A549 (cell line): ENCODE measurements around the gene COPS8. TPM values are rescaled to one million over a fixed set of nuclear protein-coding genes. Genes with fewer than 3 reads are reported as not detected.

Experiments used
- ATAC-seq, 2 experiments: fragments of 200-7000 bp in 1 of 2; fragments of >200 bp in 1 of 2; cut with Nextera tagmentation in 1 of 2; cut with Tn5 transposase in 1 of 2; 3 replicates each; pipeline versions ENCODE4 v1.8.0 to v1.9.1; 2018 to 2020; ENCODE audit warnings: mild to moderate bottlenecking in 1 of 2, moderate library complexity in 1 of 2
- CTCF ChIA-PET: fragments of 300-600 bp; sonication (Branson Sonifier 250); formaldehyde crosslinking; extraction: SDS; loops from one replicate; lab custom pipeline; 2021; ENCODE audit warnings: antibody characterized with exemption, inconsistent platforms; lab: Yijun Ruan, JAX
- POLR2A ChIA-PET: fragments of 350-600 bp; formaldehyde crosslinking; extraction: SDS; loops from one replicate; lab custom pipeline; 2021; ENCODE audit warnings: antibody characterized with exemption, inconsistent platforms; lab: Yijun Ruan, JAX
- DNase-seq, 2 experiments: peaks; one replicate each; pipeline versions ENCODE4 v3.0.0 to v3.0.0-alpha.2; 2011 to 2016; ENCODE audit warnings: low read depth in 1 of 2, low spot score in 1 of 2
- FAIRE-seq: peaks from 2 replicates; lab custom pipeline; 2011; peaks lifted over from hg19 to GRCh38; lab: Jason Lieb, UNC
- H3K27ac ChIP-seq, 2 experiments: fragments of >200 bp; sonication (Bioruptor Twin); formaldehyde crosslinking; 3 replicates each; pipeline ENCODE4 v1.5.1; 2016 to 2017
- H3K4me1 ChIP-seq: fragments of >200 bp; sonication (Bioruptor Twin); formaldehyde crosslinking; 3 replicates; pipeline ENCODE4 v1.6.1; 2016
- H3K4me2 ChIP-seq: fragments of >200 bp; sonication (Bioruptor Twin); formaldehyde crosslinking; 3 replicates; pipeline ENCODE4 v1.6.1; 2016
- H3K4me3 ChIP-seq: fragments of >200 bp; sonication (Bioruptor Twin); formaldehyde crosslinking; 3 replicates; pipeline ENCODE4 v1.5.1; 2016
- H3K9me3 ChIP-seq: fragments of >200 bp; sonication (Bioruptor Twin); formaldehyde crosslinking; 3 replicates; pipeline ENCODE4 v1.6.1; 2016
- CEBPB ChIP-seq, 2 experiments: fragments of >200 bp in 1 of 2; sonication (Bioruptor Twin) in 1 of 2; formaldehyde crosslinking in 1 of 2; IDR thresholded peaks; 2 replicates each; pipeline ENCODE4 v1.6.1; 2012 to 2016
- CHD2 ChIP-seq: fragments of 150-350 bp; IDR thresholded peaks from 2 replicates; pipeline ENCODE4 v1.6.1; 2014; ENCODE audit warnings: low read length; ENCODE audit not compliant: partially characterized antibody
- CHD4 ChIP-seq: fragments of 200-600 bp; sonication (generic); IDR thresholded peaks from 2 replicates; pipeline ENCODE4 v1.6.1; 2016; ENCODE audit warnings: antibody characterized with exemption, mild to moderate bottlenecking, borderline replicate concordance
- EHF ChIP-seq: fragments of 250-450 bp; sonication (Bioruptor Pico); IDR thresholded peaks from 2 replicates; pipeline ENCODE4 v1.5.0; 2020; ENCODE audit warnings: mild to moderate bottlenecking
- FOSL2 ChIP-seq, 2 experiments: fragments of 450-650 bp in 1 of 2; fragments of >200 bp in 1 of 2; sonication (Bioruptor Twin) in 1 of 2; formaldehyde crosslinking; IDR thresholded peaks; 2 replicates each; pipeline versions ENCODE4 v1.5.0 to v1.6.1; 2016 to 2020; ENCODE audit warnings: mild to moderate bottlenecking in 1 of 2, moderate library complexity in 1 of 2
- HOXA7 ChIP-seq: fragments of 250-450 bp; sonication (Bioruptor Pico); IDR thresholded peaks from 2 replicates; pipeline ENCODE4 v1.5.0; 2020; ENCODE audit warnings: mild to moderate bottlenecking, moderate library complexity
- HOXB5 ChIP-seq: fragments of 250-450 bp; sonication (Bioruptor Pico); IDR thresholded peaks from 2 replicates; pipeline ENCODE4 v1.5.0; 2020; ENCODE audit warnings: mild to moderate bottlenecking, moderate library complexity
- JUNB ChIP-seq: fragments of >200 bp; sonication (Bioruptor Twin); formaldehyde crosslinking; IDR thresholded peaks from 2 replicates; pipeline ENCODE4 v1.6.1; 2016
- MAFK ChIP-seq: fragments of 450-650 bp; IDR thresholded peaks from 2 replicates; pipeline ENCODE4 v1.6.1; 2014; ENCODE audit not compliant: partially characterized antibody
- MAZ ChIP-seq: fragments of 150-350 bp; IDR thresholded peaks from 2 replicates; pipeline ENCODE4 v1.6.1; 2014; ENCODE audit warnings: antibody characterized with exemption, low read depth, low read length, borderline replicate concordance
- MYC ChIP-seq: IDR thresholded peaks from 2 replicates; pipeline ENCODE4 v1.6.1; 2012; ENCODE audit warnings: mild to moderate bottlenecking, inconsistent platforms, low read length, improper control_type of control experiment, borderline replicate concordance
- NR3C1 ChIP-seq: fragments of >200 bp; sonication (Bioruptor Twin); formaldehyde crosslinking; IDR thresholded peaks from 3 replicates; pipeline ENCODE4 v1.6.1; 2017
- POLR2AphosphoS2 ChIP-seq: conservative IDR thresholded peaks from 2 replicates; pipeline ENCODE4 v1.6.1; 2012; ENCODE audit warnings: low read length, improper control_type of control experiment, inconsistent platforms
- RCOR1 ChIP-seq: fragments of 150-350 bp; IDR thresholded peaks from 2 replicates; pipeline ENCODE4 v1.6.1; 2014; ENCODE audit warnings: antibody characterized with exemption, low read length, low read depth
- RNF2 ChIP-seq: fragments of 200-600 bp; sonication (generic); IDR thresholded peaks from 2 replicates; pipeline ENCODE4 v1.6.1; 2016; ENCODE audit warnings: low read depth, mild to moderate bottlenecking, antibody characterized with exemption, moderate library complexity, borderline replicate concordance
- TP53 ChIP-seq: fragments of 250-450 bp; sonication (Bioruptor Pico); IDR thresholded peaks from 2 replicates; pipeline ENCODE4 v1.5.0; 2021; ENCODE audit warnings: mild to moderate bottlenecking, moderate library complexity
- ZNF302 ChIP-seq: fragments of 250-450 bp; sonication (Bioruptor Pico); IDR thresholded peaks from 2 replicates; pipeline ENCODE4 v1.9.0; 2021; ENCODE audit warnings: inconsistent platforms, mild to moderate bottlenecking, moderate library complexity
- WGBS: methylation state at CpG from one replicate; pipeline ENCODE4 v1.1.6; 2017; ENCODE audit errors: missing lambda C conversion rate; 5-methylcytosine and 5-hydroxymethylcytosine counted together
- polyA plus RNA-seq, 4 experiments: library from polyadenylated mRNA; depleted of rRNA in 3 of 4; stranded (reverse); fragments of >200 nt; fragmentation: RNase III in 1 of 4; extraction: RNeasy Plus Mini Kit Qiagen cat#74134 plus additional on column Dnase treatment in 1 of 4; gene quantifications; 2 replicates in 3 of 4; 3 replicates in 1 of 4; pipeline ENCODE4 v1.2.3, GENCODE V29; 2011 to 2017
- TF ChIP-seq, protein P1 (sequence below): fragments of >200 bp; sonication (Bioruptor Twin); formaldehyde crosslinking; IDR thresholded peaks from 2 replicates; pipeline ENCODE4 v1.6.1; 2016
- TF ChIP-seq, protein P2 (sequence below): IDR thresholded peaks from 2 replicates; pipeline ENCODE4 v1.6.1; 2012
- TF ChIP-seq, protein P3 (sequence below): fragments of 200-600 bp; sonication (generic); IDR thresholded peaks from 2 replicates; pipeline ENCODE4 v1.6.1; 2016; ENCODE audit warnings: antibody characterized with exemption, mild to moderate bottlenecking, moderate library complexity
- TF ChIP-seq, protein P4 (sequence below): fragments of 450-650 bp; IDR thresholded peaks from 2 replicates; pipeline ENCODE4 v1.6.1; 2014; ENCODE audit warnings: antibody characterized with exemption
- TF ChIP-seq, protein P5 (sequence below): fragments of >200 bp; sonication (Bioruptor Twin); formaldehyde crosslinking; IDR thresholded peaks from 3 replicates; pipeline ENCODE4 v1.6.1; 2016

Gene COPS8
- polyA plus RNA-seq, 2 of the 4 experiments (the other 2 are of a cell fraction) = 85.7 to 161 TPM

DNA sequence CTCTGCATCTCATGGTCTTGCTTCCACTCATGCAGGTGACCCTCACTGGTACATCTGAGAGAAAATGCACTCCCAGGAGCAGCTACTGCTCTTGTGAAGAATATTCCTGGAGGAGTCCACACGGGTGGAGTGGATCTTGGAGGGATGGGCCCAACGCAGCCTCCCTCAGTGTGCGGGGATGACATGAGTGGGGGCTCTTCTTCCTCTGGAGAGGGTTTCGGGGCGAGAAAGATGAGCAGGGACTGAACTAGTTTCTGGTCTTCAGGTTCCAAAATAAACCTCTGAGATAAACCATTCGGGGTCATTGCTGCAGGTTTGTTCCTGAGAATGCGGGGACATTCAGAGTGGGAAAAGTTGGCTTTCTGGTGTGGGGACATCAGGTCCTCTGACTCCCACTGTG is 39.1 kb downstream of the COPS8 start:
- peak overlapping the region; percentile 20 to 58; a peak in 3 of 6 replicates for H3K27ac ChIP-seq
- H3K4me3 ChIP-seq = no peak overlapping the region
- DNase-seq (no peak), ATAC-seq (no peak), FAIRE-seq (no peak)
- POLR2A ChIA-PET = no interaction called here
- CTCF ChIA-PET = interaction anchor here (1.0 to 1.6 kb wide), 2 partner anchors 285 to 447 kb away, joined by 5 to 6 read pairs; no protein-coding TSS in a partner anchor
- 0 out of 3 replicates have a peak, but pooled peaks cover 8% of the 10 kb centered on the region for H3K9me3 ChIP-seq
- peaks cover 22% of the 10 kb centered on the region for H3K4me1 ChIP-seq
- 95% methylated on average over 7 of the region's 7 CpGs for WGBS
- TF ChIP-seq, protein P1, sequence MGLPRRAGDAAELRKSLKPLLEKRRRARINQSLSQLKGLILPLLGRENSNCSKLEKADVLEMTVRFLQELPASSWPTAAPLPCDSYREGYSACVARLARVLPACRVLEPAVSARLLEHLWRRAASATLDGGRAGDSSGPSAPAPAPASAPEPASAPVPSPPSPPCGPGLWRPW = no peak
- TF ChIP-seq, protein P2, sequence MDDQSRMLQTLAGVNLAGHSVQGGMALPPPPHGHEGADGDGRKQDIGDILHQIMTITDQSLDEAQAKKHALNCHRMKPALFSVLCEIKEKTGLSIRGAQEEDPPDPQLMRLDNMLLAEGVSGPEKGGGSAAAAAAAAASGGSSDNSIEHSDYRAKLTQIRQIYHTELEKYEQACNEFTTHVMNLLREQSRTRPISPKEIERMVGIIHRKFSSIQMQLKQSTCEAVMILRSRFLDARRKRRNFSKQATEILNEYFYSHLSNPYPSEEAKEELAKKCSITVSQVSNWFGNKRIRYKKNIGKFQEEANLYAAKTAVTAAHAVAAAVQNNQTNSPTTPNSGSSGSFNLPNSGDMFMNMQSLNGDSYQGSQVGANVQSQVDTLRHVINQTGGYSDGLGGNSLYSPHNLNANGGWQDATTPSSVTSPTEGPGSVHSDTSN = no peak
- no peak for TF ChIP-seq EHF
- TF ChIP-seq RCOR1 = no peak
- no peak for TF ChIP-seq FOSL2 (IDR thresholded peaks at IDR 0.05)
- no peak for TF ChIP-seq FOSL2 (CRISPR knock-in tag; IDR thresholded peaks at IDR 0.05)
- TF ChIP-seq CHD4 = no peak
- TF ChIP-seq, protein P3, sequence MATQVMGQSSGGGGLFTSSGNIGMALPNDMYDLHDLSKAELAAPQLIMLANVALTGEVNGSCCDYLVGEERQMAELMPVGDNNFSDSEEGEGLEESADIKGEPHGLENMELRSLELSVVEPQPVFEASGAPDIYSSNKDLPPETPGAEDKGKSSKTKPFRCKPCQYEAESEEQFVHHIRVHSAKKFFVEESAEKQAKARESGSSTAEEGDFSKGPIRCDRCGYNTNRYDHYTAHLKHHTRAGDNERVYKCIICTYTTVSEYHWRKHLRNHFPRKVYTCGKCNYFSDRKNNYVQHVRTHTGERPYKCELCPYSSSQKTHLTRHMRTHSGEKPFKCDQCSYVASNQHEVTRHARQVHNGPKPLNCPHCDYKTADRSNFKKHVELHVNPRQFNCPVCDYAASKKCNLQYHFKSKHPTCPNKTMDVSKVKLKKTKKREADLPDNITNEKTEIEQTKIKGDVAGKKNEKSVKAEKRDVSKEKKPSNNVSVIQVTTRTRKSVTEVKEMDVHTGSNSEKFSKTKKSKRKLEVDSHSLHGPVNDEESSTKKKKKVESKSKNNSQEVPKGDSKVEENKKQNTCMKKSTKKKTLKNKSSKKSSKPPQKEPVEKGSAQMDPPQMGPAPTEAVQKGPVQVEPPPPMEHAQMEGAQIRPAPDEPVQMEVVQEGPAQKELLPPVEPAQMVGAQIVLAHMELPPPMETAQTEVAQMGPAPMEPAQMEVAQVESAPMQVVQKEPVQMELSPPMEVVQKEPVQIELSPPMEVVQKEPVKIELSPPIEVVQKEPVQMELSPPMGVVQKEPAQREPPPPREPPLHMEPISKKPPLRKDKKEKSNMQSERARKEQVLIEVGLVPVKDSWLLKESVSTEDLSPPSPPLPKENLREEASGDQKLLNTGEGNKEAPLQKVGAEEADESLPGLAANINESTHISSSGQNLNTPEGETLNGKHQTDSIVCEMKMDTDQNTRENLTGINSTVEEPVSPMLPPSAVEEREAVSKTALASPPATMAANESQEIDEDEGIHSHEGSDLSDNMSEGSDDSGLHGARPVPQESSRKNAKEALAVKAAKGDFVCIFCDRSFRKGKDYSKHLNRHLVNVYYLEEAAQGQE = no peak
- no peak for TF ChIP-seq RNF2
- TF ChIP-seq, protein P4, sequence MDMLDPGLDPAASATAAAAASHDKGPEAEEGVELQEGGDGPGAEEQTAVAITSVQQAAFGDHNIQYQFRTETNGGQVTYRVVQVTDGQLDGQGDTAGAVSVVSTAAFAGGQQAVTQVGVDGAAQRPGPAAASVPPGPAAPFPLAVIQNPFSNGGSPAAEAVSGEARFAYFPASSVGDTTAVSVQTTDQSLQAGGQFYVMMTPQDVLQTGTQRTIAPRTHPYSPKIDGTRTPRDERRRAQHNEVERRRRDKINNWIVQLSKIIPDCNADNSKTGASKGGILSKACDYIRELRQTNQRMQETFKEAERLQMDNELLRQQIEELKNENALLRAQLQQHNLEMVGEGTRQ = no peak
- no peak overlapping the region for H3K4me2 ChIP-seq

DNA sequence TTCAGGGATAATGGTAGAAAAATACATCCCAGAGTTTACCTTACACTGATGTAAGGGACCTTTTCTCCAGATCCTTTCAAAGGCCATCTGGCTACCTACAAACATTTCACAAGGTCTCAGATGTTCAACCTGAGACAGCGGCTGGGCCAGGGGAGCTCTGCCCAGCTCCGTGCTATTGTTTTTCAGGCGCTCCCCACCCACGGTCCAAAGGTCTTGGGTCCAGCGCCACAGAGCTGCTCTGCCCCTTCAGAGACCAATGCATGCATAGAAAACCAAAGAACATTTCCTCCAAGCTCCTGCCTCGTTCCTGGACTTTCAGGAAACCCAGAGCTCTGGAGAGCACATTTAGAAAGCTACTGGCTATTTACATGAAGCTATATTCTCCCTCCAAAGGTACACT is 40.3 kb downstream of the COPS8 start:
- no peak for TF ChIP-seq HOXB5 (CRISPR knock-in tag)
- TF ChIP-seq JUNB = no peak
- TF ChIP-seq NR3C1 = no peak
- no peak for TF ChIP-seq MAZ
- TF ChIP-seq, protein P1 = no peak
- TF ChIP-seq, protein P5, sequence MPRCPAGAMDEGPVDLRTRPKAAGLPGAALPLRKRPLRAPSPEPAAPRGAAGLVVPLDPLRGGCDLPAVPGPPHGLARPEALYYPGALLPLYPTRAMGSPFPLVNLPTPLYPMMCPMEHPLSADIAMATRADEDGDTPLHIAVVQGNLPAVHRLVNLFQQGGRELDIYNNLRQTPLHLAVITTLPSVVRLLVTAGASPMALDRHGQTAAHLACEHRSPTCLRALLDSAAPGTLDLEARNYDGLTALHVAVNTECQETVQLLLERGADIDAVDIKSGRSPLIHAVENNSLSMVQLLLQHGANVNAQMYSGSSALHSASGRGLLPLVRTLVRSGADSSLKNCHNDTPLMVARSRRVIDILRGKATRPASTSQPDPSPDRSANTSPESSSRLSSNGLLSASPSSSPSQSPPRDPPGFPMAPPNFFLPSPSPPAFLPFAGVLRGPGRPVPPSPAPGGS = no peak
- TF ChIP-seq, protein P3 = no peak
- no peak for TF ChIP-seq POLR2AphosphoS2
- TF ChIP-seq ZNF302 = no peak
- TF ChIP-seq TP53 (CRISPR knock-in tag) = no peak
- no peak for TF ChIP-seq FOSL2 (IDR thresholded peaks at IDR 0.05)
- no peak for TF ChIP-seq FOSL2 (CRISPR knock-in tag; IDR thresholded peaks at IDR 0.05)
- TF ChIP-seq HOXA7 = no peak
- no peak for TF ChIP-seq CHD2
- TF ChIP-seq MYC = no peak
- TF ChIP-seq MAFK = no peak
- no peak for TF ChIP-seq CEBPB (IDR thresholded peaks at IDR 0.05)
- TF ChIP-seq, all 56 proteins: peak for 0
- H3K4me1 ChIP-seq = peaks cover 22% of the 10 kb centered on the region
- FAIRE-seq (no peak), ATAC-seq (no peak), DNase-seq (no peak)
- H3K9me3 ChIP-seq = 0 out of 3 replicates have a peak, but pooled peaks cover 7% of the 10 kb centered on the region
- H3K4me2 ChIP-seq = no peak overlapping the region
- H3K27ac ChIP-seq = peak overlapping the region; percentile 73 to 94; a peak in 5 of 6 replicates
- ChIA-PET POLR2A (no interaction called here), CTCF (no interaction called here)
- WGBS = 90% methylated on average over 6 of the region's 6 CpGs
- H3K4me3 ChIP-seq = no peak overlapping the region
